ENCODE results near the gene ANGEL1. TPM values are rescaled to one million over a fixed set of nuclear protein-coding genes. Genes with fewer than 3 reads are reported as not detected.

The ANGEL1 gene
- polyA plus RNA-seq, 1 experiment, result 16.8 TPM

GRCh38 chr14:76753541-76754198 lies 59.0 kb downstream of the ANGEL1 start:
- Histone ChIP-seq H3K27me3 (ENCODE audit: control insufficient read depth, insufficient read depth, low read length) (no peaks in the 10 kb centered on the region), H3K36me3 (ENCODE audit: control insufficient read depth, insufficient read depth, low read length) (no peaks in the 10 kb centered on the region), H3K4me3 (ENCODE audit: low read depth, low read length) (no peak overlapping the region)
- CTCF ChIA-PET, result no interaction called here
- POLR2A ChIA-PET, result no interaction called here
- no peak for TF ChIP-seq CTCF (IDR thresholded peaks at IDR 0.05; ENCODE audit: insufficient read depth, low read depth, low read length)
- DNase-seq (ENCODE audit: low read depth), result no peak

GRCh38 chr14:76752744-76753143 lies 59.9 kb downstream of the ANGEL1 start:
- no peak for DNase-seq (ENCODE audit: low read depth)
- POLR2A ChIA-PET, result no interaction called here
- CTCF ChIA-PET, result no interaction called here
- no peak for TF ChIP-seq CTCF (IDR thresholded peaks at IDR 0.05; ENCODE audit: insufficient read depth, low read depth, low read length)
- Histone ChIP-seq H3K36me3 (ENCODE audit: control insufficient read depth, insufficient read depth, low read length) (no peaks in the 10 kb centered on the region), H3K27me3 (ENCODE audit: control insufficient read depth, insufficient read depth, low read length) (no peaks in the 10 kb centered on the region), H3K4me3 (ENCODE audit: low read depth, low read length) (no peak overlapping the region)

- no peak for DNase-seq (ENCODE audit: low read depth)
- ChIA-PET POLR2A (no interaction called here), CTCF (no interaction called here)
- TF ChIP-seq CTCF (IDR thresholded peaks at IDR 0.05; ENCODE audit: insufficient read depth, low read depth, low read length), result no peak
- Histone ChIP-seq H3K27me3 (ENCODE audit: control insufficient read depth, insufficient read depth, low read length) (no peaks in the 10 kb centered on the region), H3K4me3 (ENCODE audit: low read depth, low read length) (no peak overlapping the region), H3K36me3 (ENCODE audit: control insufficient read depth, insufficient read depth, low read length) (no peaks in the 10 kb centered on the region)
Measured at GRCh38 chr14:76742966-76743365, 69.7 kb downstream of the ANGEL1 start.

GRCh38 chr14:76742185-76742584 lies 70.5 kb downstream of the ANGEL1 start:
- TF ChIP-seq CTCF (IDR thresholded peaks at IDR 0.05; ENCODE audit: insufficient read depth, low read depth, low read length), result no peak
- Histone ChIP-seq H3K4me3 (ENCODE audit: low read depth, low read length) (no peak overlapping the region), H3K36me3 (ENCODE audit: control insufficient read depth, insufficient read depth, low read length) (no peaks in the 10 kb centered on the region), H3K27me3 (ENCODE audit: control insufficient read depth, insufficient read depth, low read length) (no peaks in the 10 kb centered on the region)
- ChIA-PET POLR2A (no interaction called here), CTCF (no interaction called here)
- DNase-seq (ENCODE audit: low read depth), result no peak

- POLR2A ChIA-PET, result no interaction called here
- CTCF ChIA-PET, result interaction anchor here (0.6 kb wide), 1 partner anchor 634 kb away, joined by 3 read pairs; no protein-coding TSS in a partner anchor
Measured at GRCh38 chr14:76741074-76741473, 71.6 kb downstream of the ANGEL1 start.

More at GRCh38 chr14:76741074-76741473, 71.6 kb downstream of the ANGEL1 start:
- no peak for DNase-seq (ENCODE audit: low read depth)
- no peak for TF ChIP-seq CTCF (IDR thresholded peaks at IDR 0.05; ENCODE audit: insufficient read depth, low read depth, low read length)
- Histone ChIP-seq H3K36me3 (ENCODE audit: control insufficient read depth, insufficient read depth, low read length) (no peaks in the 10 kb centered on the region), H3K4me3 (ENCODE audit: low read depth, low read length) (no peak overlapping the region), H3K27me3 (ENCODE audit: control insufficient read depth, insufficient read depth, low read length) (no peaks in the 10 kb centered on the region)

Other genes with a start within 250 kb of the ANGEL1 start
- 3.3 and 4.0 TPM in 2 replicates for gene VASH1, start 51.4 kb downstream of the ANGEL1 start, polyA plus RNA-seq (2011; rRNA removed)
- not detected in 2 replicates for gene LRRC74A, start 13.5 kb upstream of the ANGEL1 start, polyA plus RNA-seq (2011; rRNA removed)
- 11.3 and 17.6 TPM in 2 replicates for gene IRF2BPL, start 215.8 kb upstream of the ANGEL1 start, polyA plus RNA-seq (2011; rRNA removed)